Tibial nerve (tissue), 4 donors: Measurements from ENCODE around the gene TRNT1.

Experiments
- CTCF ChIP-seq, 5 experiments: fragments of 200-600 bp in 3 of 5; fragments of 450-650 bp in 2 of 5; sonication (generic) in 3 of 5; IDR thresholded peaks; one replicate each; pipeline ENCODE4 v1.5.1; 2016 to 2019; ENCODE audit warnings: antibody characterized with exemption in 5 of 5, mild to moderate bottlenecking in 3 of 5, moderate library complexity in 2 of 5
- EP300 ChIP-seq, 2 donors: sonication (generic); formaldehyde crosslinking; IDR thresholded peaks; one replicate each; pipeline ENCODE4 v1.6.1; 2017; ENCODE audit warnings: antibody characterized with exemption in 2 of 2, mild to moderate bottlenecking in 1 of 2
- POLR2A ChIP-seq, 2 donors: fragments of 450-650 bp; IDR thresholded peaks; one replicate each; pipeline ENCODE4 v1.6.1; 2017; ENCODE audit warnings: antibody characterized with exemption in 2 of 2, mild to moderate bottlenecking in 2 of 2, moderate library complexity in 2 of 2

- TF ChIP-seq POLR2A (IDR thresholded peaks at IDR 0.05) = no peak
- no peak for TF ChIP-seq CTCF (IDR thresholded peaks at IDR 0.05)
- TF ChIP-seq EP300 (IDR thresholded peaks at IDR 0.05) = no peak
Observed at GRCh38 chr3:3086239-3086638, 40.5 kb upstream of the TRNT1 start.
